K562 (cell line): Measurements from ENCODE around the gene PRPH2. TPM values are rescaled to one million over a fixed set of nuclear protein-coding genes. Genes with fewer than 3 reads are reported as not detected.

Source experiments
- CREM ChIP-seq: IDR thresholded peaks from 2 replicates; pipeline ENCODE4 v1.6.1; 2014; ENCODE audit warnings: antibody characterized with exemption, low read depth
- HDAC1 ChIP-seq, 2 experiments: fragments of 450-650 bp; IDR thresholded peaks; 2 replicates each; pipeline ENCODE4 v1.6.1; 2016 to 2017; ENCODE audit warnings: inconsistent platforms in 1 of 2, mild to moderate bottlenecking in 1 of 2, moderate library complexity in 1 of 2
- TEAD1 ChIP-seq, 2 experiments: fragments of 450-650 bp in 1 of 2; sonication (generic) in 1 of 2; formaldehyde crosslinking; IDR thresholded peaks; 2 replicates each; pipeline versions ENCODE4 v1.4.0 to v1.8.0; 2020 to 2022; ENCODE audit warnings: mild to moderate bottlenecking in 2 of 2, missing genetic modification reagents in 1 of 2
- THRA ChIP-seq: fragments of 450-650 bp; IDR thresholded peaks from 2 replicates; pipeline ENCODE4 v1.6.1; 2017; ENCODE audit warnings: mild to moderate bottlenecking, moderate library complexity
- ZNF589 ChIP-seq: fragments of 200-800 bp; sonication (Bioruptor generic); IDR thresholded peaks from 2 replicates; pipeline ENCODE4 v1.6.1; 2016; ENCODE audit warnings: low read depth, missing genetic modification characterization, missing compliant biosample characterization
- polyA plus RNA-seq, 8 experiments: library from polyadenylated mRNA; depleted of rRNA in 4 of 8; stranded (reverse) in 5 of 8; unstranded in 3 of 8; fragments of >200 nt; fragmentation: Nextera tagmentation in 2 of 8; fragmentation: Illumina TruSeq in 1 of 8; extraction: Ambion mirVana in 2 of 8; extraction: Trizol in 1 of 8; gene quantifications; 2 replicates each; pipeline versions ENCODE4 v1.2.1 to v1.2.3, GENCODE V29; 2011 to 2014; ENCODE audit warnings: inconsistent platforms in 1 of 8, missing spikeins in 1 of 8
- total RNA-seq, 7 experiments: library from RNA; depleted of rRNA in 6 of 7; stranded (reverse); fragments of >200 nt in 6 of 7; fragmentation: Illumina TruSeq in 2 of 7; extraction: Trizol in 2 of 7; gene quantifications; 2 replicates each; pipeline versions ENCODE4 v1.2.1 to v1.2.3, GENCODE V29; 2011 to 2021; ENCODE audit warnings: low replicate concordance in 1 of 7
- TF ChIP-seq, protein P1 (sequence below), 2 experiments: fragments of 450-650 bp; formaldehyde crosslinking in 1 of 2; IDR thresholded peaks; 2 replicates each; pipeline versions ENCODE4 v1.4.0 to v1.6.1; 2014 to 2020; ENCODE audit warnings: mild to moderate bottlenecking in 2 of 2, borderline replicate concordance in 1 of 2, low read depth in 1 of 2
- TF ChIP-seq, protein P2 (sequence below): sonication (generic); formaldehyde crosslinking; IDR thresholded peaks from 2 replicates; pipeline ENCODE4 v1.8.0; 2023; ENCODE audit warnings: missing genetic modification reagents, mild to moderate bottlenecking, borderline replicate concordance
- TF ChIP-seq, protein P3 (sequence below), 2 experiments: IDR thresholded peaks; 2 replicates each; pipeline ENCODE4 v1.6.1; 2012; ENCODE audit warnings: improper control_type of control experiment in 2 of 2, low read depth in 2 of 2, low read length in 2 of 2, borderline replicate concordance in 1 of 2

PRPH2 gene
- total and polyA plus RNA-seq, 9 of the 15 experiments (the other 6 are each of a cell fraction or from before 2014, with no cell fraction given), result 0.03 to 0.11 (median 0.03) TPM; not detected in 5

GRCh38 chr6:42726485-42727086 lies 4.2 kb upstream of the PRPH2 start (continued):
- TF ChIP-seq, protein P1, sequence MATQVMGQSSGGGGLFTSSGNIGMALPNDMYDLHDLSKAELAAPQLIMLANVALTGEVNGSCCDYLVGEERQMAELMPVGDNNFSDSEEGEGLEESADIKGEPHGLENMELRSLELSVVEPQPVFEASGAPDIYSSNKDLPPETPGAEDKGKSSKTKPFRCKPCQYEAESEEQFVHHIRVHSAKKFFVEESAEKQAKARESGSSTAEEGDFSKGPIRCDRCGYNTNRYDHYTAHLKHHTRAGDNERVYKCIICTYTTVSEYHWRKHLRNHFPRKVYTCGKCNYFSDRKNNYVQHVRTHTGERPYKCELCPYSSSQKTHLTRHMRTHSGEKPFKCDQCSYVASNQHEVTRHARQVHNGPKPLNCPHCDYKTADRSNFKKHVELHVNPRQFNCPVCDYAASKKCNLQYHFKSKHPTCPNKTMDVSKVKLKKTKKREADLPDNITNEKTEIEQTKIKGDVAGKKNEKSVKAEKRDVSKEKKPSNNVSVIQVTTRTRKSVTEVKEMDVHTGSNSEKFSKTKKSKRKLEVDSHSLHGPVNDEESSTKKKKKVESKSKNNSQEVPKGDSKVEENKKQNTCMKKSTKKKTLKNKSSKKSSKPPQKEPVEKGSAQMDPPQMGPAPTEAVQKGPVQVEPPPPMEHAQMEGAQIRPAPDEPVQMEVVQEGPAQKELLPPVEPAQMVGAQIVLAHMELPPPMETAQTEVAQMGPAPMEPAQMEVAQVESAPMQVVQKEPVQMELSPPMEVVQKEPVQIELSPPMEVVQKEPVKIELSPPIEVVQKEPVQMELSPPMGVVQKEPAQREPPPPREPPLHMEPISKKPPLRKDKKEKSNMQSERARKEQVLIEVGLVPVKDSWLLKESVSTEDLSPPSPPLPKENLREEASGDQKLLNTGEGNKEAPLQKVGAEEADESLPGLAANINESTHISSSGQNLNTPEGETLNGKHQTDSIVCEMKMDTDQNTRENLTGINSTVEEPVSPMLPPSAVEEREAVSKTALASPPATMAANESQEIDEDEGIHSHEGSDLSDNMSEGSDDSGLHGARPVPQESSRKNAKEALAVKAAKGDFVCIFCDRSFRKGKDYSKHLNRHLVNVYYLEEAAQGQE (IDR thresholded peaks at IDR 0.05; ENCODE audit: borderline replicate concordance), result peak; percentile 95
- TF ChIP-seq, protein P1 (CRISPR knock-in tag; IDR thresholded peaks at IDR 0.05; ENCODE audit: low read depth), result no peak
- no peak for TF ChIP-seq ZNF589 (CRISPR knock-in tag)
- TF ChIP-seq CREM, result peak; percentile 73
- TF ChIP-seq, protein P2, sequence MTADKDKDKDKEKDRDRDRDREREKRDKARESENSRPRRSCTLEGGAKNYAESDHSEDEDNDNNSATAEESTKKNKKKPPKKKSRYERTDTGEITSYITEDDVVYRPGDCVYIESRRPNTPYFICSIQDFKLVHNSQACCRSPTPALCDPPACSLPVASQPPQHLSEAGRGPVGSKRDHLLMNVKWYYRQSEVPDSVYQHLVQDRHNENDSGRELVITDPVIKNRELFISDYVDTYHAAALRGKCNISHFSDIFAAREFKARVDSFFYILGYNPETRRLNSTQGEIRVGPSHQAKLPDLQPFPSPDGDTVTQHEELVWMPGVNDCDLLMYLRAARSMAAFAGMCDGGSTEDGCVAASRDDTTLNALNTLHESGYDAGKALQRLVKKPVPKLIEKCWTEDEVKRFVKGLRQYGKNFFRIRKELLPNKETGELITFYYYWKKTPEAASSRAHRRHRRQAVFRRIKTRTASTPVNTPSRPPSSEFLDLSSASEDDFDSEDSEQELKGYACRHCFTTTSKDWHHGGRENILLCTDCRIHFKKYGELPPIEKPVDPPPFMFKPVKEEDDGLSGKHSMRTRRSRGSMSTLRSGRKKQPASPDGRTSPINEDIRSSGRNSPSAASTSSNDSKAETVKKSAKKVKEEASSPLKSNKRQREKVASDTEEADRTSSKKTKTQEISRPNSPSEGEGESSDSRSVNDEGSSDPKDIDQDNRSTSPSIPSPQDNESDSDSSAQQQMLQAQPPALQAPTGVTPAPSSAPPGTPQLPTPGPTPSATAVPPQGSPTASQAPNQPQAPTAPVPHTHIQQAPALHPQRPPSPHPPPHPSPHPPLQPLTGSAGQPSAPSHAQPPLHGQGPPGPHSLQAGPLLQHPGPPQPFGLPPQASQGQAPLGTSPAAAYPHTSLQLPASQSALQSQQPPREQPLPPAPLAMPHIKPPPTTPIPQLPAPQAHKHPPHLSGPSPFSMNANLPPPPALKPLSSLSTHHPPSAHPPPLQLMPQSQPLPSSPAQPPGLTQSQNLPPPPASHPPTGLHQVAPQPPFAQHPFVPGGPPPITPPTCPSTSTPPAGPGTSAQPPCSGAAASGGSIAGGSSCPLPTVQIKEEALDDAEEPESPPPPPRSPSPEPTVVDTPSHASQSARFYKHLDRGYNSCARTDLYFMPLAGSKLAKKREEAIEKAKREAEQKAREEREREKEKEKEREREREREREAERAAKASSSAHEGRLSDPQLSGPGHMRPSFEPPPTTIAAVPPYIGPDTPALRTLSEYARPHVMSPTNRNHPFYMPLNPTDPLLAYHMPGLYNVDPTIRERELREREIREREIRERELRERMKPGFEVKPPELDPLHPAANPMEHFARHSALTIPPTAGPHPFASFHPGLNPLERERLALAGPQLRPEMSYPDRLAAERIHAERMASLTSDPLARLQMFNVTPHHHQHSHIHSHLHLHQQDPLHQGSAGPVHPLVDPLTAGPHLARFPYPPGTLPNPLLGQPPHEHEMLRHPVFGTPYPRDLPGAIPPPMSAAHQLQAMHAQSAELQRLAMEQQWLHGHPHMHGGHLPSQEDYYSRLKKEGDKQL (CRISPR knock-in tag), result no peak
- peak in 1 of 2 experiments; percentile 35; a peak in 1 of 4 replicates for TF ChIP-seq TEAD1 (CRISPR knock-in tag; IDR thresholded peaks at IDR 0.05)
- TF ChIP-seq, protein P3, sequence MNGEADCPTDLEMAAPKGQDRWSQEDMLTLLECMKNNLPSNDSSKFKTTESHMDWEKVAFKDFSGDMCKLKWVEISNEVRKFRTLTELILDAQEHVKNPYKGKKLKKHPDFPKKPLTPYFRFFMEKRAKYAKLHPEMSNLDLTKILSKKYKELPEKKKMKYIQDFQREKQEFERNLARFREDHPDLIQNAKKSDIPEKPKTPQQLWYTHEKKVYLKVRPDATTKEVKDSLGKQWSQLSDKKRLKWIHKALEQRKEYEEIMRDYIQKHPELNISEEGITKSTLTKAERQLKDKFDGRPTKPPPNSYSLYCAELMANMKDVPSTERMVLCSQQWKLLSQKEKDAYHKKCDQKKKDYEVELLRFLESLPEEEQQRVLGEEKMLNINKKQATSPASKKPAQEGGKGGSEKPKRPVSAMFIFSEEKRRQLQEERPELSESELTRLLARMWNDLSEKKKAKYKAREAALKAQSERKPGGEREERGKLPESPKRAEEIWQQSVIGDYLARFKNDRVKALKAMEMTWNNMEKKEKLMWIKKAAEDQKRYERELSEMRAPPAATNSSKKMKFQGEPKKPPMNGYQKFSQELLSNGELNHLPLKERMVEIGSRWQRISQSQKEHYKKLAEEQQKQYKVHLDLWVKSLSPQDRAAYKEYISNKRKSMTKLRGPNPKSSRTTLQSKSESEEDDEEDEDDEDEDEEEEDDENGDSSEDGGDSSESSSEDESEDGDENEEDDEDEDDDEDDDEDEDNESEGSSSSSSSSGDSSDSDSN (IDR thresholded peaks at IDR 0.05; ENCODE audit: borderline replicate concordance in 1 of 2, low read depth in 2 of 2, low read length in 2 of 2), result no peak
- TF ChIP-seq HDAC1 (IDR thresholded peaks at IDR 0.05), result peak in 1 of 2 experiments; percentile 33; a peak in 1 of 4 replicates
- TF ChIP-seq THRA, result peak; percentile 82
